OCI-LY3 (cell line): ENCODE results near the gene CRTC3.
A peak's percentile ranks its signal among the peaks of the same experiment; 100 is the strongest.

ENCODE experiments used
- EZH2phosphoT487 ChIP-seq: fragments of 200-600 bp; shearing (Covaris generic); IDR thresholded peaks from 2 replicates; pipeline ENCODE4 v1.6.1; 2018; ENCODE audit warnings: antibody characterized with exemption, mixed run types, low read depth
- TF ChIP-seq, protein P1 (sequence below): fragments of 200-600, 300-600 bp; sonication (generic); IDR thresholded peaks from 2 replicates; pipeline ENCODE4 v1.5.1; 2014; ENCODE audit warnings: antibody characterized with exemption, low read length, low read depth

DNA sequence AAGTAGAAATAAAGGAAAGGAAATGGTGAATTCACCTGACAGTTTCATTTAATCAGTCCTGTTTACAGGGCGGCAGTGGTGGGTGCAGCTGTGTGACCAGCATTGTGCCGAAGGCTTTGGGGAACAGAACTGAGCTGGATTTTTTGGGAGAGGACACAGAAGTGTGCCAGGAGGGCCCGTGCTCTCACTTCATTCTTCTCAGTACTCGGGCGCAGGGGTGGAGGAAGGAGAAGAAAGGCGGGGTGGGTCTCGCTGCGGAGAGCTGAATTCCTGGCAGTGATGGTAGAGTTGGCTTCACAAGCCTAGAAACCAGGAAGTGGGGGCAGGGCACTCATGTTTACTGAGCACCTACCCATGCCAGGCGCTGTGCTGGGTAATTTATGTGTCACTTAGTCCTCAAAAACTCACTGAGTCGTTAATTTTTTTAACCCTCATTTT is 64.6 kb downstream of the CRTC3 start:
- TF ChIP-seq, protein P1, sequence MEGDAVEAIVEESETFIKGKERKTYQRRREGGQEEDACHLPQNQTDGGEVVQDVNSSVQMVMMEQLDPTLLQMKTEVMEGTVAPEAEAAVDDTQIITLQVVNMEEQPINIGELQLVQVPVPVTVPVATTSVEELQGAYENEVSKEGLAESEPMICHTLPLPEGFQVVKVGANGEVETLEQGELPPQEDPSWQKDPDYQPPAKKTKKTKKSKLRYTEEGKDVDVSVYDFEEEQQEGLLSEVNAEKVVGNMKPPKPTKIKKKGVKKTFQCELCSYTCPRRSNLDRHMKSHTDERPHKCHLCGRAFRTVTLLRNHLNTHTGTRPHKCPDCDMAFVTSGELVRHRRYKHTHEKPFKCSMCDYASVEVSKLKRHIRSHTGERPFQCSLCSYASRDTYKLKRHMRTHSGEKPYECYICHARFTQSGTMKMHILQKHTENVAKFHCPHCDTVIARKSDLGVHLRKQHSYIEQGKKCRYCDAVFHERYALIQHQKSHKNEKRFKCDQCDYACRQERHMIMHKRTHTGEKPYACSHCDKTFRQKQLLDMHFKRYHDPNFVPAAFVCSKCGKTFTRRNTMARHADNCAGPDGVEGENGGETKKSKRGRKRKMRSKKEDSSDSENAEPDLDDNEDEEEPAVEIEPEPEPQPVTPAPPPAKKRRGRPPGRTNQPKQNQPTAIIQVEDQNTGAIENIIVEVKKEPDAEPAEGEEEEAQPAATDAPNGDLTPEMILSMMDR = no peak
- TF ChIP-seq EZH2phosphoT487 = 0 out of 2 replicates have a peak, but pooled peaks have one; percentile 9
